ELF-1 (cell line): ENCODE data around the gene SHANK1.

Source experiments
- DNase-seq: peaks from one replicate; pipeline ENCODE4 v3.0.0-alpha.2; 2016; ENCODE audit warnings: low read depth, low spot score

The SHANK1 gene

GRCh38 chr19:50659318-50660087 is 60.1 kb downstream of the SHANK1 start:
- no peak for DNase-seq

GRCh38 chr19:50658441-50659317 is 60.9 kb downstream of the SHANK1 start:
- peak; percentile 94 for DNase-seq

- DNase-seq = peak; percentile 99
Observed at GRCh38 chr19:50657712-50658440, 61.7 kb downstream of the SHANK1 start.

DNA sequence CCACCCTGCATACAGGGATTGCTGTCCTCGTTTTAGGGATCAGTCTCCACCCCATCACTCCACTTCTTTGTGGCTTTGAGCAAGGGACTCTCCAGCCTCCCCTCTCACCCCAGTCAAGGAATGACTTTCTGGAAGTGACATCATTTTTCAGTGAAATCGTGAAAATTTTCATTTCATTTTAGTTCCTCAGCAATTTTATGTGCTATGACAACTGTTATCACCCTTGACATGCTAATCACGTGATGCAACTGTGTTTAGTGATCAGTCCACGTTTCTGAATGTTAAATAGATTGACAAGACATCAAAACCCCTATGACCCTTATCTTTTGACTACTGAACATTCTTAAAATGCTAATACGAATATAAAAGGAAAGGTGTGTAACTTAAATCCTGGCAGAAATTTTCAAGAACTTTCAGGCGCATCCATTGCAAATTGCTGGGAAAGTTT is 62.4 kb downstream of the SHANK1 start:
- no peak for DNase-seq

GRCh38 chr19:50654882-50655281 is 64.7 kb downstream of the SHANK1 start:
- DNase-seq = no peak

- DNase-seq = no peak
Observed at GRCh38 chr19:50652722-50653121, 66.9 kb downstream of the SHANK1 start.

- DNase-seq = no peak
Observed at GRCh38 chr19:50651174-50651573, 68.4 kb downstream of the SHANK1 start.

- peak; percentile 82 for DNase-seq
Observed at GRCh38 chr19:50649433-50650391, 69.9 kb downstream of the SHANK1 start, which contains the start of gene C19orf81. Gene C19orf81 (plus strand): TSS chr19:50649445. CDS start chr19:50649445, 0 bp downstream.

GRCh38 chr19:50648659-50649058 is 70.9 kb downstream of the SHANK1 start:
- DNase-seq = no peak

- no peak for DNase-seq
Observed at GRCh38 chr19:50647879-50648615, 71.6 kb downstream of the SHANK1 start.

- DNase-seq = no peak
Observed at GRCh38 chr19:50646074-50646807, 73.4 kb downstream of the SHANK1 start.

GRCh38 chr19:50645107-50645506 is 74.5 kb downstream of the SHANK1 start:
- DNase-seq = no peak

- no peak for DNase-seq
Observed at GRCh38 chr19:50644315-50644915, 75.2 kb downstream of the SHANK1 start.

DNA sequence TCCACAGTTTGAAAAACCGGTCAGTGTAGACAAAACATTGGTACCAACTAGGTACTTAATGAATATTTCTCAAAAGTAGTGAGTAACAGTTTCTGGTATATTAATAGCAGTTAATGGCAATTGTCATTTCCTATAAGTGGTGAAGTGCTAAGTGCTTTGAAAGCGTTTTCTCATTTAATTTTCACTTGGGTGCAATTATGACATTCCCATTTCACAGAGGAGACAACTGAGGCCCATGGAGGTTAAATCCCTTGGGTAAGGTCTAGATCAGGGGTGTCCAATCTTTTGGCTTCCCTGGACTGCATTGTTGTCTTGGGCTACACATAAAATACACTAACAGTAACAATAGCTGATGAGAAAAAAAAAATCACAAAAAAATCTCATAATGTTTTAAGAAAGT is 79.2 kb downstream of the SHANK1 start:
- DNase-seq = no peak

- DNase-seq = peak; percentile 58
Observed at GRCh38 chr19:50639121-50640112, 80.2 kb downstream of the SHANK1 start, which contains the start of gene SYT3. Gene SYT3 (minus strand): TSS chr19:50639881. CDS start chr19:50637411, 2,470 bp downstream.

GRCh38 chr19:50638600-50638999 is 81.0 kb downstream of the SHANK1 start:
- no peak for DNase-seq

DNA sequence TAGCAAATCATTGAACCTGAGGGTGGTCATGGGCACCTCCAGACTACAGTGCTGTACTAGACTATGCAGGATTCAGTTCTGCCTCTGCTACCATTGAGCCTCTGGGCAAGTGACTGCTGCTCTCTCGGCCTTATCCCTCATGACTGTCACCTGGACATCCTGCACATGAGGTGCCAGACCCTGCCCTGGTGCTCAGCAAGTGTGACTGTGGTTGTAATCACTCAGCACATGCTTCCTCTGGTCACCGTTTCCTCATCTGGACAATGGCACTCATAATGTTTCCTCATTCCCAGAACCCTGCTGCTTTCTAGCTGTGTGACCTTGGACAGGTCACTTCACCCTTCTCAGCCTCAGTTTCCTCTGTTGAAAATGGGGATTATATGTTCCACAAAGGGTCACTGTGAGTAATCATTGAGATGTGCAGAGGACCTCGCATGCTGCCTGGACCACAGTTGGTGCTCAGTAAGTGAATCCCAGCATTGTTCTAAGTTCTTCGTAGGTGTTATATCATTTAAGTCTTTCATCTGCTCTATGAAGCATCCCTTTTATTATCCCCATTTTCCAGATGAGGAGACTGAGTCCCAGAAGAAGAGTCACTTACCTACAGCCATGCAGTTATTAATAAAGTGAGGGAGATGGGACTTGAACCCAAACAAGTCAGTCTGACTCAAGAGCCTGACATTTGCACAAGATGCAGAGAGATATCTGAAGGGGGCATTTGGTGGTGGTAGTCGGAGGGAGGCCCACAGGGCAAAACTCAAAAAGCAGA is 83.1 kb downstream of the SHANK1 start:
- DNase-seq = no peak
